ENCODE measurements around the gene MACROD2. TPM values are rescaled to one million over a fixed set of nuclear protein-coding genes. Genes with fewer than 3 reads are reported as not detected.

MACROD2 gene
- total RNA-seq, 1 experiment from 2014 or later = 3.7 TPM

GRCh38 chr20:14386726-14387125 lies 391.4 kb downstream of the MACROD2 start:
- Histone ChIP-seq H3K36me3 (ENCODE audit: control insufficient read depth in 1 of 2, insufficient read depth in 2 of 2, low read length in 2 of 2) (no peaks in the 10 kb centered on the region), H3K4me1 (ENCODE audit: control insufficient read depth in 1 of 2, insufficient read depth in 2 of 2, low read length in 2 of 2) (no peaks in the 10 kb centered on the region), H3K27me3 (ENCODE audit: insufficient read depth, low read length) (no peaks in the 10 kb centered on the region), H3K9me3 (ENCODE audit: control insufficient read depth in 1 of 2, insufficient read depth in 1 of 2, low read depth in 1 of 2, low read length in 2 of 2) (no peaks in the 10 kb centered on the region), H3K79me2 (ENCODE audit: insufficient read depth, low read length) (no peaks in the 10 kb centered on the region), H3K27ac (ENCODE audit: low read depth, low read length) (no peak overlapping the region), H3K4me2 (ENCODE audit: low read length) (no peak overlapping the region), H3K9ac (ENCODE audit: low read length) (no peak overlapping the region), H3K4me3 (replicated peaks in 1 of 2; ENCODE audit: low read depth in 1 of 2, low read length in 2 of 2) (no peak overlapping the region), H4K20me1 (ENCODE audit: insufficient read depth) (no peaks in the 10 kb centered on the region), H2AFZ (ENCODE audit: low read depth, low read length, poor library complexity, severe bottlenecking) (no peak overlapping the region), H3K9me2 (ENCODE audit: insufficient read depth) (no peaks in the 10 kb centered on the region)
- CTCF ChIA-PET = no interaction called here
- no TSS peak for BruUV-seq (replicated peaks)
- TF ChIP-seq SIN3A (IDR thresholded peaks at IDR 0.05; ENCODE audit: low read depth) (no peak), JUND (IDR thresholded peaks at IDR 0.05) (no peak), MAX (IDR thresholded peaks at IDR 0.05) (no peak), EZH2phosphoT487 (IDR thresholded peaks at IDR 0.05; ENCODE audit: borderline replicate concordance) (no peak), POLR2AphosphoS5 (IDR thresholded peaks at IDR 0.05; ENCODE audit: low read depth, low read length) (no peak), ZFX (IDR thresholded peaks at IDR 0.05) (no peak), TCF7L2 (IDR thresholded peaks at IDR 0.05; ENCODE audit: borderline replicate concordance, extremely low read depth, insufficient read depth, insufficient read length) (no peak), YY1 (IDR thresholded peaks at IDR 0.05; ENCODE audit: extremely low read depth, insufficient replicate concordance, low read depth, low read length) (no peak), ZNF274 (IDR thresholded peaks at IDR 0.05; ENCODE audit: low read depth, low read length) (no peak), CEBPB (IDR thresholded peaks at IDR 0.05; ENCODE audit: low read depth) (no peak), RAD21 (IDR thresholded peaks at IDR 0.05; ENCODE audit: low read depth) (no peak), CBX3 (IDR thresholded peaks at IDR 0.05; ENCODE audit: low read depth) (no peak), REST (IDR thresholded peaks at IDR 0.05; ENCODE audit: low read depth) (no peak), ATF3 (IDR thresholded peaks at IDR 0.05) (no peak), ELF1 (IDR thresholded peaks at IDR 0.05; ENCODE audit: borderline replicate concordance, low read depth) (no peak), POLR2A (IDR thresholded peaks at IDR 0.05; ENCODE audit: borderline replicate concordance, extremely low read depth, insufficient read depth, insufficient read length) (no peak), SRF (IDR thresholded peaks at IDR 0.05; ENCODE audit: low read depth) (no peak), CTCF (IDR thresholded peaks at IDR 0.05 in 2 of 3, conservative IDR thresholded peaks at IDR 0.05 in 1 of 3; ENCODE audit: borderline replicate concordance in 1 of 3, insufficient read depth in 1 of 3, low read depth in 2 of 3, low read length in 2 of 3) (no peak), FOSL1 (IDR thresholded peaks at IDR 0.05; ENCODE audit: low read depth) (no peak)
- TF ChIP-seq, protein P1, sequence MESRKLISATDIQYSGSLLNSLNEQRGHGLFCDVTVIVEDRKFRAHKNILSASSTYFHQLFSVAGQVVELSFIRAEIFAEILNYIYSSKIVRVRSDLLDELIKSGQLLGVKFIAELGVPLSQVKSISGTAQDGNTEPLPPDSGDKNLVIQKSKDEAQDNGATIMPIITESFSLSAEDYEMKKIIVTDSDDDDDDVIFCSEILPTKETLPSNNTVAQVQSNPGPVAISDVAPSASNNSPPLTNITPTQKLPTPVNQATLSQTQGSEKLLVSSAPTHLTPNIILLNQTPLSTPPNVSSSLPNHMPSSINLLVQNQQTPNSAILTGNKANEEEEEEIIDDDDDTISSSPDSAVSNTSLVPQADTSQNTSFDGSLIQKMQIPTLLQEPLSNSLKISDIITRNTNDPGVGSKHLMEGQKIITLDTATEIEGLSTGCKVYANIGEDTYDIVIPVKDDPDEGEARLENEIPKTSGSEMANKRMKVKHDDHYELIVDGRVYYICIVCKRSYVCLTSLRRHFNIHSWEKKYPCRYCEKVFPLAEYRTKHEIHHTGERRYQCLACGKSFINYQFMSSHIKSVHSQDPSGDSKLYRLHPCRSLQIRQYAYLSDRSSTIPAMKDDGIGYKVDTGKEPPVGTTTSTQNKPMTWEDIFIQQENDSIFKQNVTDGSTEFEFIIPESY (IDR thresholded peaks at IDR 0.05; ENCODE audit: extremely low read depth, insufficient replicate concordance, low read length) = no peak
- DNase-seq (ENCODE audit: low read depth, low spot score) = no peak
- no peak for ATAC-seq
- RAD21 ChIA-PET (ENCODE audit: low non-redundant PET in 1 of 2, low total read pairs in 2 of 2, uncharacterized antibody in 2 of 2, unreplicated experiment in 2 of 2) = no interaction called here
- POLR2A ChIA-PET = no interaction called here
- intact Hi-C loops (cut with micrococcal nuclease) = no loop called here

Data from HCT116 (cell line).